ENCODE measurements around the gene LHFPL6.

The LHFPL6 gene

DNA sequence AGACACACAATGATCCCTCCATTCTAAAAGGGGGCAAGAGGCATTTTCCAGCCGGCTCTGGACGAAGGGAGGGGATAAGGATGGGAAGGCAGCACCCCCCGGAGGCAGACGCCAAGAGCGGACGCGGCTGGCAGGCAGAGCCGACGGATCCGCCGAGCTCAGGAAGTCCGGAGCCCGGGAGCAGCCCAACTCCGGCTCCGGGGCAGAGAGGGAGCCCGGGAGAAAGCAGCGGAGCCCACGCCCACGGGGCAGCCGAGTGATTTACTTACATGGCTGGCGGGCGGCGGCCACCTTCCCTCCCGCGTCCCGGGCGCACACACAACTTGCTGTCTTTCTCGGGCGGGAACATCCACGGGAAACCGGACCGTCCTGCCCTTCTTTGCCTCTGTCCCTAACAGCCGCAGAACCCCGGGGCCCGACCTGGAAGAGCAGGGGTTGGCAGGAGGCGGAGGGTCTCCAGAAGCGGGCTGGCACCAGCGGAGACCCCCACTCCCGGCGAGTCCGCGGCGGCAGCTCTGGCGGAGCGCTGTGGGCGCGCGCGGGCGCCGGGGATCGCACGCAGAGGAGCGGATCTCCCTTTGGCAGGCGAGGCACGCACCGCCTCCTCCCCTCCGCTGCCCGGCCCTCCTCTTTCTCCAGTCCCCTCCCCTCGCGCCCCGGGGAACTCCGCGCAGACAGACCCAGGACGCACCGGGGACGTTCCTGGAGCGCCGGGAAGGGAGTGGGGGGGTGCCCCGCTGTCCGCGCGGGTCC, at the start of gene LHFPL6:
TSS of gene LHFPL6 (minus strand) at position 580 of the 753 bp plus-strand sequence.
- TF ChIP-seq ZBTB7A (IDR thresholded peaks at IDR 0.05; ENCODE audit: low read depth) (peak; percentile 79), CEBPB (IDR thresholded peaks at IDR 0.05) (no peak), TEAD4 (IDR thresholded peaks at IDR 0.05) (no peak), RAD21 (IDR thresholded peaks at IDR 0.05; ENCODE audit: low read depth) (peak; percentile 52; the same call in 1 of the 2 replicates)
- TF ChIP-seq, protein P1, sequence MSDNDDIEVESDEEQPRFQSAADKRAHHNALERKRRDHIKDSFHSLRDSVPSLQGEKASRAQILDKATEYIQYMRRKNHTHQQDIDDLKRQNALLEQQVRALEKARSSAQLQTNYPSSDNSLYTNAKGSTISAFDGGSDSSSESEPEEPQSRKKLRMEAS (IDR thresholded peaks at IDR 0.05), result peak; percentile 39; the same call in 1 of the 2 replicates
- TF ChIP-seq, protein P2, sequence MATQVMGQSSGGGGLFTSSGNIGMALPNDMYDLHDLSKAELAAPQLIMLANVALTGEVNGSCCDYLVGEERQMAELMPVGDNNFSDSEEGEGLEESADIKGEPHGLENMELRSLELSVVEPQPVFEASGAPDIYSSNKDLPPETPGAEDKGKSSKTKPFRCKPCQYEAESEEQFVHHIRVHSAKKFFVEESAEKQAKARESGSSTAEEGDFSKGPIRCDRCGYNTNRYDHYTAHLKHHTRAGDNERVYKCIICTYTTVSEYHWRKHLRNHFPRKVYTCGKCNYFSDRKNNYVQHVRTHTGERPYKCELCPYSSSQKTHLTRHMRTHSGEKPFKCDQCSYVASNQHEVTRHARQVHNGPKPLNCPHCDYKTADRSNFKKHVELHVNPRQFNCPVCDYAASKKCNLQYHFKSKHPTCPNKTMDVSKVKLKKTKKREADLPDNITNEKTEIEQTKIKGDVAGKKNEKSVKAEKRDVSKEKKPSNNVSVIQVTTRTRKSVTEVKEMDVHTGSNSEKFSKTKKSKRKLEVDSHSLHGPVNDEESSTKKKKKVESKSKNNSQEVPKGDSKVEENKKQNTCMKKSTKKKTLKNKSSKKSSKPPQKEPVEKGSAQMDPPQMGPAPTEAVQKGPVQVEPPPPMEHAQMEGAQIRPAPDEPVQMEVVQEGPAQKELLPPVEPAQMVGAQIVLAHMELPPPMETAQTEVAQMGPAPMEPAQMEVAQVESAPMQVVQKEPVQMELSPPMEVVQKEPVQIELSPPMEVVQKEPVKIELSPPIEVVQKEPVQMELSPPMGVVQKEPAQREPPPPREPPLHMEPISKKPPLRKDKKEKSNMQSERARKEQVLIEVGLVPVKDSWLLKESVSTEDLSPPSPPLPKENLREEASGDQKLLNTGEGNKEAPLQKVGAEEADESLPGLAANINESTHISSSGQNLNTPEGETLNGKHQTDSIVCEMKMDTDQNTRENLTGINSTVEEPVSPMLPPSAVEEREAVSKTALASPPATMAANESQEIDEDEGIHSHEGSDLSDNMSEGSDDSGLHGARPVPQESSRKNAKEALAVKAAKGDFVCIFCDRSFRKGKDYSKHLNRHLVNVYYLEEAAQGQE (IDR thresholded peaks at IDR 0.05; ENCODE audit: low read depth), result no peak

DNA sequence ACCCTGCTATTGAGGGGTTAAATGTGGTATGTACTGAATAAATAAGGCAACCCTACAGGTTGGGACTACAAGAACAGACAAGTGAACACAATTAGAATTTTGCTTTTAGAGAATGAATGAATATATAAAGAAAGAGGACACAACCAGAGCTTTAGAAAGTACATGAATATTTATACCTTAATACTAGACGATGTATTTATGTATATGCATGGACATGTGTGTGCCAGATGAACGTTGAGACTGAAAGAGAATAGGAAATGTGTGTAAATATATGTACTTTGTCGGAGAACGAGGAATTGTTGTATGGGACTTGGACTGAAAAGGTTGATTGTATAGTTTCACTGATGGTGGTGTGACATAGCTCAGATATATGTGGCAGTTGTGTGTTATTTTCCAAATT, 43.1 kb upstream of the LHFPL6 start:
- TF ChIP-seq FOXM1 (IDR thresholded peaks at IDR 0.05; ENCODE audit: borderline replicate concordance, low read depth) (no peak), TCF12 (IDR thresholded peaks at IDR 0.05; ENCODE audit: low read depth) (no peak), NFIC (IDR thresholded peaks at IDR 0.05) (no peak), TEAD4 (IDR thresholded peaks at IDR 0.05) (no peak), RAD21 (IDR thresholded peaks at IDR 0.05; ENCODE audit: low read depth) (no peak), CEBPB (IDR thresholded peaks at IDR 0.05) (no peak)
- TF ChIP-seq, protein P1 (IDR thresholded peaks at IDR 0.05), result no peak
- TF ChIP-seq, protein P3, sequence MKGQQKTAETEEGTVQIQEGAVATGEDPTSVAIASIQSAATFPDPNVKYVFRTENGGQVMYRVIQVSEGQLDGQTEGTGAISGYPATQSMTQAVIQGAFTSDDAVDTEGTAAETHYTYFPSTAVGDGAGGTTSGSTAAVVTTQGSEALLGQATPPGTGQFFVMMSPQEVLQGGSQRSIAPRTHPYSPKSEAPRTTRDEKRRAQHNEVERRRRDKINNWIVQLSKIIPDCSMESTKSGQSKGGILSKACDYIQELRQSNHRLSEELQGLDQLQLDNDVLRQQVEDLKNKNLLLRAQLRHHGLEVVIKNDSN (IDR thresholded peaks at IDR 0.05), result no peak

DNA sequence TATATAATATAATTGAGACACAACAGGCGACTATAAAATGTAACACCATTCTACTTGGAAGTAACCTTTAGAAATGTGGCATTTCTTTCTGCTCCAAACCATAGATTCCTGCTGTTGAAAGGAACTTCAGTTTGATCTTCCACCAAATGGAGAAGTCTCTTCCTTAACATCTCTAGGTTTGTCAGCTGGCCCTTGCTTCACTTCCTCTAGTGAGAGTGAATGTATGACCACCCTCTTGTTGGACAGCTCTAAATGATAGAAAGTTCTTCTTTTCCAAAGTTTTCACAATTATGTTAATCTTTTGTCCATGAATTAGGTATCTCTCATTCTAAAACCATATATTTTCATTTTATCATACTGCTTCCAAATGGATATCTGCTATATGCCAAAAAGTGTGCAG, 38.7 kb upstream of the LHFPL6 start:
- TF ChIP-seq CEBPB (IDR thresholded peaks at IDR 0.05), result no peak
- TF ChIP-seq, protein P3 (IDR thresholded peaks at IDR 0.05), result no peak

DNA sequence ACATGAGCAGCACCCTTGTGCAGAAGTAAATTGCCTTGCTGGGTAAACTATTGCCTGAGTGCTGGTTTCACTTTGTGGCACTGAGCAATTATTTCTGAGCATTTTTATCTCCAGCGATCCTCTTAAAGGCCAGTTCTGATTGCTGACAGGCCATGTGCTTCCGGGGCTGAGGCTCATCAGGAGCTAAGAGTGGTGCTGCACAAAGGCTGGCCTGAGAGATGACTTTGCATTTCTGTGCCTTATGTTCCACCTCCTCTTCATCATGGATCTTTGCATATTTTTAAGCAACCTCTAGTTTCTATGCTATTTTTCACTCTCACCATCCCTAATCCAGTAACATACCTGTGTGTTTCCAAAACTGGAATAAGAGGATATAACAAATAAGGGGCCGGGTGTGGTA, 34.9 kb upstream of the LHFPL6 start:
- no peak for TF ChIP-seq YY1 (IDR thresholded peaks at IDR 0.05; ENCODE audit: low read depth)
- TF ChIP-seq CEBPB (IDR thresholded peaks at IDR 0.05), result no peak
- TF ChIP-seq EGR1 (IDR thresholded peaks at IDR 0.05), result no peak
- TF ChIP-seq, protein P2 (IDR thresholded peaks at IDR 0.05; ENCODE audit: low read depth), result no peak
- TF ChIP-seq ZBTB7A (IDR thresholded peaks at IDR 0.05; ENCODE audit: low read depth), result no peak
- TF ChIP-seq, protein P3 (IDR thresholded peaks at IDR 0.05), result no peak
- no peak for TF ChIP-seq FOXM1 (IDR thresholded peaks at IDR 0.05; ENCODE audit: borderline replicate concordance, low read depth)
- no peak for TF ChIP-seq RAD21 (IDR thresholded peaks at IDR 0.05; ENCODE audit: low read depth)
- TF ChIP-seq NFIC (IDR thresholded peaks at IDR 0.05), result no peak
- TF ChIP-seq CREB1 (IDR thresholded peaks at IDR 0.05; ENCODE audit: low read depth), result no peak
- no peak for TF ChIP-seq EP300 (IDR thresholded peaks at IDR 0.05; ENCODE audit: borderline replicate concordance)

DNA sequence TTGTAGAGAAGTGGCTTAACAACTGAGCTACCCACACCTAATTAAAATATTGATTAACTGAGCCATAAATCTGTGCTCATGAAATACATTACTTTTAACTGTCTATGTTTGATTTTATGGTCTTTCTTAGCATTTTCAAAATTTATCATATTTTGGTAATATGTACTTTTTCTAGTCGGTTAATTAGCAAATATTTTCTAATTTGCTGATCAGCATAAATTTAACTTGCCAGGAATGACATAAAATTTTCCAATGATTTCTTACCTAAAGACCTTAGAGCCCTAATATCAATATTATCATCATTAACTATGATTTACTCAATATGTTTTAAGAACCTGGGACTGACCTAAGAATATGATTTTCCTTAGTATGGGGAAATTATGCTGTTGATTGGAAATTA, 32.6 kb upstream of the LHFPL6 start:
- no peak for TF ChIP-seq TCF12 (IDR thresholded peaks at IDR 0.05; ENCODE audit: low read depth)
- TF ChIP-seq ZBTB7A (IDR thresholded peaks at IDR 0.05; ENCODE audit: low read depth), result no peak
- TF ChIP-seq CEBPB (IDR thresholded peaks at IDR 0.05), result no peak
- TF ChIP-seq NFIC (IDR thresholded peaks at IDR 0.05), result no peak
- TF ChIP-seq, protein P1 (IDR thresholded peaks at IDR 0.05), result no peak
- no peak for TF ChIP-seq TAF1 (IDR thresholded peaks at IDR 0.05; ENCODE audit: low read depth)
- TF ChIP-seq FOXM1 (IDR thresholded peaks at IDR 0.05; ENCODE audit: borderline replicate concordance, low read depth), result no peak
- no peak for TF ChIP-seq CREB1 (IDR thresholded peaks at IDR 0.05; ENCODE audit: low read depth)
- no peak for TF ChIP-seq YY1 (IDR thresholded peaks at IDR 0.05; ENCODE audit: low read depth)
- TF ChIP-seq TEAD4 (IDR thresholded peaks at IDR 0.05), result no peak
- no peak for TF ChIP-seq RAD21 (IDR thresholded peaks at IDR 0.05; ENCODE audit: low read depth)
- TF ChIP-seq, protein P2 (IDR thresholded peaks at IDR 0.05; ENCODE audit: low read depth), result no peak
- TF ChIP-seq, protein P3 (IDR thresholded peaks at IDR 0.05), result no peak
- TF ChIP-seq EGR1 (IDR thresholded peaks at IDR 0.05), result no peak
- TF ChIP-seq EP300 (IDR thresholded peaks at IDR 0.05; ENCODE audit: borderline replicate concordance), result no peak
